WTC11 (cell line): ENCODE results near the gene PEX1. TPM values are rescaled to one million over a fixed set of nuclear protein-coding genes. Genes with fewer than 3 reads are reported as not detected.

Source experiments
- ATAC-seq: fragments of 200-7000 bp; cut with Tn5 transposase; 2 replicates; pipeline ENCODE4 v1.10.0; 2021; ENCODE audit warnings: mild to moderate bottlenecking, moderate library complexity
- CTCF ChIA-PET: fragments of 300-600 bp; sonication (Branson Sonifier 250); formaldehyde crosslinking; loops from one replicate; lab custom pipeline; 2021; ENCODE audit warnings: antibody characterized with exemption; lab: Charles Lee
- POLR2A ChIA-PET: fragments of 350-600 bp; sonication (Branson Sonifier 250); formaldehyde crosslinking; loops from one replicate; lab custom pipeline; 2021; ENCODE audit warnings: antibody characterized with exemption; lab: Charles Lee
- DNase-seq: peaks from one replicate; pipeline ENCODE4 v3.0.0; 2021; ENCODE audit warnings: low spot score
- H3K27ac Mint-ChIP-seq: 2 replicates; pipeline ENCODE4 v1.8.0; 2021; ENCODE audit warnings: mixed read lengths
- H3K27me3 Mint-ChIP-seq: 2 replicates; pipeline ENCODE4 v1.8.0; 2021; ENCODE audit warnings: low read depth, mild to moderate bottlenecking, moderate library complexity, mixed read lengths
- H3K36me3 Mint-ChIP-seq: 2 replicates; pipeline ENCODE4 v1.8.0; 2021; ENCODE audit warnings: mixed read lengths
- H3K4me1 Mint-ChIP-seq: 2 replicates; pipeline ENCODE4 v1.8.0; 2022; ENCODE audit warnings: mixed read lengths
- H3K4me3 Mint-ChIP-seq: 2 replicates; pipeline ENCODE4 v1.8.0; 2021; ENCODE audit warnings: mild to moderate bottlenecking, moderate library complexity, mixed read lengths
- H3K9me3 Mint-ChIP-seq: 2 replicates; pipeline ENCODE4 v1.8.0; 2021; ENCODE audit warnings: mixed read lengths
- ARID4B ChIP-seq: sonication (generic); formaldehyde crosslinking; IDR thresholded peaks from 2 replicates; pipeline ENCODE4 v1.8.0; 2023; ENCODE audit warnings: missing genetic modification reagents, mild to moderate bottlenecking, borderline replicate concordance
- CDX4 ChIP-seq: fragments of 250-450 bp; sonication (Bioruptor Pico); IDR thresholded peaks from 2 replicates; pipeline ENCODE4 v1.9.0; 2021; ENCODE audit warnings: moderate library complexity, mild to moderate bottlenecking, inconsistent platforms, borderline replicate concordance
- E2F1 ChIP-seq: sonication (generic); formaldehyde crosslinking; IDR thresholded peaks from 2 replicates; pipeline ENCODE4 v1.8.0; 2022; ENCODE audit warnings: mild to moderate bottlenecking, missing genetic modification reagents
- E2F4 ChIP-seq: sonication (generic); formaldehyde crosslinking; IDR thresholded peaks from 2 replicates; pipeline ENCODE4 v1.8.1; 2022; ENCODE audit warnings: low read depth, mild to moderate bottlenecking, moderate library complexity, missing genetic modification reagents, borderline replicate concordance
- IRF1 ChIP-seq: sonication (generic); formaldehyde crosslinking; IDR thresholded peaks from 2 replicates; pipeline ENCODE4 v1.8.0; 2023; ENCODE audit warnings: missing genetic modification reagents
- IRF2 ChIP-seq: sonication (generic); formaldehyde crosslinking; IDR thresholded peaks from 2 replicates; pipeline ENCODE4 v1.8.0; 2022; ENCODE audit warnings: low read depth, missing genetic modification reagents, borderline replicate concordance
- MAX ChIP-seq: sonication (generic); formaldehyde crosslinking; IDR thresholded peaks from 2 replicates; pipeline ENCODE4 v1.8.0; 2022; ENCODE audit warnings: mild to moderate bottlenecking, missing genetic modification reagents
- MLX ChIP-seq: sonication (generic); formaldehyde crosslinking; IDR thresholded peaks from 2 replicates; pipeline ENCODE4 v1.8.1; 2023; ENCODE audit warnings: mild to moderate bottlenecking, missing genetic modification reagents, moderate library complexity
- NFATC4 ChIP-seq: fragments of 250-450 bp; sonication (Bioruptor Pico); IDR thresholded peaks from 2 replicates; pipeline ENCODE4 v1.9.0; 2021; ENCODE audit warnings: mild to moderate bottlenecking
- NFE2L1 ChIP-seq: sonication (generic); formaldehyde crosslinking; IDR thresholded peaks from 2 replicates; pipeline ENCODE4 v1.8.1; 2023; ENCODE audit warnings: missing genetic modification reagents
- NR1H2 ChIP-seq: sonication (generic); formaldehyde crosslinking; IDR thresholded peaks from 2 replicates; pipeline ENCODE4 v1.9.0; 2021; ENCODE audit warnings: mild to moderate bottlenecking, moderate library complexity, missing genetic modification reagents
- PRRX2 ChIP-seq: fragments of 250-450 bp; sonication (Bioruptor Pico); IDR thresholded peaks from 2 replicates; pipeline ENCODE4 v1.8.0; 2021; ENCODE audit warnings: mild to moderate bottlenecking
- RELA ChIP-seq: sonication (generic); formaldehyde crosslinking; IDR thresholded peaks from 2 replicates; pipeline ENCODE4 v1.8.1; 2022; ENCODE audit warnings: missing genetic modification reagents, mild to moderate bottlenecking, borderline replicate concordance
- RORB ChIP-seq: fragments of 250-450 bp; sonication (Bioruptor Pico); IDR thresholded peaks from 2 replicates; pipeline ENCODE4 v1.9.0; 2021; ENCODE audit warnings: mild to moderate bottlenecking
- SMAD3 ChIP-seq: sonication (generic); formaldehyde crosslinking; IDR thresholded peaks from 2 replicates; pipeline ENCODE4 v1.8.0; 2022; ENCODE audit warnings: missing genetic modification reagents, mild to moderate bottlenecking, borderline replicate concordance
- SMAD4 ChIP-seq: sonication (generic); formaldehyde crosslinking; IDR thresholded peaks from 2 replicates; pipeline ENCODE4 v1.8.0; 2022; ENCODE audit warnings: mild to moderate bottlenecking, missing genetic modification reagents
- ZNF281 ChIP-seq: sonication (generic); formaldehyde crosslinking; IDR thresholded peaks from 2 replicates; pipeline ENCODE4 v1.8.0; 2023; ENCODE audit warnings: mild to moderate bottlenecking, missing genetic modification reagents
- ZNF396 ChIP-seq: fragments of 250-450 bp; sonication (Bioruptor Pico); IDR thresholded peaks from 2 replicates; pipeline ENCODE4 v1.8.0; 2021; ENCODE audit warnings: mild to moderate bottlenecking, moderate library complexity, borderline replicate concordance
- ZNF425 ChIP-seq: fragments of 250-450 bp; sonication (Bioruptor Pico); conservative IDR thresholded peaks from 2 replicates; pipeline ENCODE4 v1.9.0; 2021; ENCODE audit warnings: mild to moderate bottlenecking
- total RNA-seq: library from RNA; stranded (reverse); gene quantifications from 3 replicates; pipeline ENCODE4 v1.2.3, GENCODE V29; 2021

The PEX1 gene
- total RNA-seq, 1 experiment from 2014 or later: 24.9 TPM

- H3K36me3 Mint-ChIP-seq: peaks cover 19% of the 10 kb centered on the region
- ATAC-seq (no peak), DNase-seq (no peak)
- ChIA-PET CTCF (interaction anchor here (1.3 kb wide), 1 partner anchor 22 kb away, joined by 3 read pairs; the partner anchor contains the start of gene RBM48), POLR2A (no interaction called here)
- no peaks in the 10 kb centered on the region for H3K4me1 Mint-ChIP-seq
- no peaks in the 10 kb centered on the region for H3K27me3 Mint-ChIP-seq
- H3K9me3 Mint-ChIP-seq: no peaks in the 10 kb centered on the region
- no peak overlapping the region for H3K4me3 Mint-ChIP-seq
- H3K27ac Mint-ChIP-seq: no peak overlapping the region
- no peak for TF ChIP-seq ZNF281 (CRISPR knock-in tag)
- TF ChIP-seq RORB: no peak
- TF ChIP-seq SMAD4 (CRISPR knock-in tag): no peak
- TF ChIP-seq SMAD3: no peak
- no peak for TF ChIP-seq E2F4 (CRISPR knock-in tag)
- TF ChIP-seq NFE2L1 (CRISPR knock-in tag): no peak
- no peak for TF ChIP-seq RELA (CRISPR knock-in tag)
- TF ChIP-seq PRRX2 (CRISPR knock-in tag): no peak
- TF ChIP-seq CDX4 (CRISPR knock-in tag): no peak
- TF ChIP-seq IRF1 (CRISPR knock-in tag): no peak
- no peak for TF ChIP-seq NFATC4
- TF ChIP-seq E2F1 (CRISPR knock-in tag): no peak
- no peak for TF ChIP-seq MLX (CRISPR knock-in tag)
Observed at GRCh38 chr7:92506363-92506762, 22.0 kb downstream of the PEX1 start.

GRCh38 chr7:92504563-92504962 lies 23.8 kb downstream of the PEX1 start:
- no peak overlapping the region for H3K27ac Mint-ChIP-seq
- no peaks in the 10 kb centered on the region for H3K4me1 Mint-ChIP-seq
- POLR2A ChIA-PET: no interaction called here
- TF ChIP-seq IRF2: no peak
- no peak for TF ChIP-seq ZNF396 (CRISPR knock-in tag)
- TF ChIP-seq ZNF425 (CRISPR knock-in tag): no peak
- no peak for TF ChIP-seq ARID4B (CRISPR knock-in tag)
- no peak for TF ChIP-seq NR1H2 (CRISPR knock-in tag)
- no peak for TF ChIP-seq NFE2L1 (CRISPR knock-in tag)
- TF ChIP-seq E2F1 (CRISPR knock-in tag): no peak
- no peak for TF ChIP-seq MAX (CRISPR knock-in tag)
- TF ChIP-seq, all 79 proteins: peak for 0
- DNase-seq (no peak), ATAC-seq (no peak)
- no peak overlapping the region for H3K4me3 Mint-ChIP-seq
- peaks cover 29% of the 10 kb centered on the region for H3K36me3 Mint-ChIP-seq
- no peaks in the 10 kb centered on the region for H3K9me3 Mint-ChIP-seq
- no peaks in the 10 kb centered on the region for H3K27me3 Mint-ChIP-seq
- CTCF ChIA-PET: no interaction called here
